ENCODE measurements around the gene GFER.
"Not testable (repeated sequence)": the region's sequence is repeated elsewhere in the genome, so short reads cannot be mapped to it uniquely, and the experiment has no call there.

The GFER gene

GRCh38 chr16:1983544-1984346, at the start of gene GFER:
Gene GFER, plus strand, starts transcription at chr16:1984193. Its CDS starts 26 bp downstream, at chr16:1984219.
- Histone ChIP-seq H3K36me3 (ENCODE audit: control insufficient read depth in 1 of 2, insufficient read depth in 2 of 2, low read length in 2 of 2) (peaks cover 6 to 24% of the 10 kb centered on the region in 2 donors), H3K4me1 (ENCODE audit: control insufficient read depth in 1 of 2, insufficient read depth in 2 of 2, low read length in 2 of 2) (peaks cover 15 to 25% of the 10 kb centered on the region in 2 donors), H3K4me3 (ENCODE audit: low read depth in 1 of 2, low read length in 2 of 2) (peak within 1 kb of the TSS; percentile 68 to 83), H3K27ac (ENCODE audit: low read length) (peak within 1 kb of the TSS; percentile 84), H3K9me3 (ENCODE audit: control insufficient read depth in 1 of 2, low read length in 2 of 2) (no peaks in the 10 kb centered on the region), H3K27me3 (ENCODE audit: low read depth, low read length) (peaks cover 32% of the 10 kb centered on the region)

- Histone ChIP-seq H3K27ac (ENCODE audit: low read length) (no peak overlapping the region), H3K4me3 (ENCODE audit: low read depth in 1 of 2, low read length in 2 of 2) (no peak overlapping the region), H3K9me3 (ENCODE audit: control insufficient read depth in 1 of 2, low read length in 2 of 2) (no peaks in the 10 kb centered on the region), H3K4me1 (ENCODE audit: control insufficient read depth in 1 of 2, insufficient read depth in 2 of 2, low read length in 2 of 2) (peaks cover 7% of the 10 kb centered on the region in 2 donors), H3K36me3 (ENCODE audit: control insufficient read depth in 1 of 2, insufficient read depth in 2 of 2, low read length in 2 of 2) (peaks cover 16 to 40% of the 10 kb centered on the region in 2 donors), H3K27me3 (ENCODE audit: low read depth, low read length) (no peaks in the 10 kb centered on the region)
Measured at GRCh38 chr16:1936945-1937479, 47.0 kb upstream of the GFER start.

GRCh38 chr16:1938316-1938715, 45.7 kb upstream of the GFER start:
- Histone ChIP-seq H3K9me3 (ENCODE audit: control insufficient read depth in 1 of 2, low read length in 2 of 2) (no peaks in the 10 kb centered on the region), H3K4me1 (ENCODE audit: control insufficient read depth in 1 of 2, insufficient read depth in 2 of 2, low read length in 2 of 2) (peaks cover 10 to 15% of the 10 kb centered on the region in 2 donors), H3K27me3 (ENCODE audit: low read depth, low read length) (no peaks in the 10 kb centered on the region), H3K4me3 (ENCODE audit: low read depth in 1 of 2, low read length in 2 of 2) (peak overlapping the region in 1 of 2 donors; percentile 11), H3K36me3 (ENCODE audit: control insufficient read depth in 1 of 2, insufficient read depth in 2 of 2, low read length in 2 of 2) (peaks cover 16 to 40% of the 10 kb centered on the region in 2 donors), H3K27ac (ENCODE audit: low read length) (no peak overlapping the region)

GRCh38 chr16:1938910-1939309, 45.1 kb upstream of the GFER start:
- H3K27me3 ChIP-seq (ENCODE audit: low read depth, low read length), result no peaks in the 10 kb centered on the region
- H3K4me1 ChIP-seq (ENCODE audit: control insufficient read depth in 1 of 2, insufficient read depth in 2 of 2, low read length in 2 of 2), result peaks cover 10 to 15% of the 10 kb centered on the region in 2 donors
- peaks cover 16 to 40% of the 10 kb centered on the region in 2 donors for H3K36me3 ChIP-seq (ENCODE audit: control insufficient read depth in 1 of 2, insufficient read depth in 2 of 2, low read length in 2 of 2)
- peak overlapping the region in 1 of 2 donors; percentile 11 for H3K4me3 ChIP-seq (ENCODE audit: low read depth in 1 of 2, low read length in 2 of 2)
- no peaks in the 10 kb centered on the region for H3K9me3 ChIP-seq (ENCODE audit: control insufficient read depth in 1 of 2, low read length in 2 of 2)
- no peak overlapping the region for H3K27ac ChIP-seq (ENCODE audit: low read length)

- H3K27ac ChIP-seq (ENCODE audit: low read length), result not testable (repeated sequence)
- H3K36me3 ChIP-seq (ENCODE audit: control insufficient read depth in 1 of 2, insufficient read depth in 2 of 2, low read length in 2 of 2), result peaks cover 16 to 40% of the 10 kb centered on the region in 2 donors
Measured at GRCh38 chr16:1939833-1940232, 44.2 kb upstream of the GFER start.

GRCh38 chr16:1940273-1941161, 43.5 kb upstream of the GFER start:
- peak overlapping the region in 1 of 2 donors; percentile 95 for H3K4me3 ChIP-seq (ENCODE audit: low read depth in 1 of 2, low read length in 2 of 2)
- peaks cover 10 to 15% of the 10 kb centered on the region in 2 donors for H3K4me1 ChIP-seq (ENCODE audit: control insufficient read depth in 1 of 2, insufficient read depth in 2 of 2, low read length in 2 of 2)
- peaks cover 16 to 40% of the 10 kb centered on the region in 2 donors for H3K36me3 ChIP-seq (ENCODE audit: control insufficient read depth in 1 of 2, insufficient read depth in 2 of 2, low read length in 2 of 2)

More at GRCh38 chr16:1939833-1940232, 44.2 kb upstream of the GFER start:
- H3K9me3 ChIP-seq (ENCODE audit: control insufficient read depth in 1 of 2, low read length in 2 of 2); H3K4me3 ChIP-seq (ENCODE audit: low read depth in 1 of 2, low read length in 2 of 2); H3K27me3 ChIP-seq (ENCODE audit: low read depth, low read length): not testable (repeated sequence)
- H3K4me1 ChIP-seq (ENCODE audit: control insufficient read depth in 1 of 2, insufficient read depth in 2 of 2, low read length in 2 of 2), result peaks cover 10 to 15% of the 10 kb centered on the region in 2 donors

GRCh38 chr16:1941162-1942046, 42.6 kb upstream of the GFER start:
- H3K4me3 ChIP-seq (ENCODE audit: low read depth in 1 of 2, low read length in 2 of 2), result peak overlapping the region; percentile 74 to 95
- peaks cover 10 to 15% of the 10 kb centered on the region in 2 donors for H3K4me1 ChIP-seq (ENCODE audit: control insufficient read depth in 1 of 2, insufficient read depth in 2 of 2, low read length in 2 of 2)
- no peak overlapping the region for H3K27ac ChIP-seq (ENCODE audit: low read length)

More at GRCh38 chr16:1940273-1941161, 43.5 kb upstream of the GFER start:
- Histone ChIP-seq H3K9me3 (ENCODE audit: control insufficient read depth in 1 of 2, low read length in 2 of 2) (no peaks in the 10 kb centered on the region), H3K27ac (ENCODE audit: low read length) (no peak overlapping the region), H3K27me3 (ENCODE audit: low read depth, low read length) (no peaks in the 10 kb centered on the region)

GRCh38 chr16:1942047-1942809, 41.8 kb upstream of the GFER start:
- Histone ChIP-seq H3K4me1 (ENCODE audit: control insufficient read depth in 1 of 2, insufficient read depth in 2 of 2, low read length in 2 of 2) (peaks cover 10 to 15% of the 10 kb centered on the region in 2 donors), H3K36me3 (ENCODE audit: control insufficient read depth in 1 of 2, insufficient read depth in 2 of 2, low read length in 2 of 2) (peaks cover 12 to 36% of the 10 kb centered on the region in 2 donors), H3K4me3 (ENCODE audit: low read depth in 1 of 2, low read length in 2 of 2) (peak overlapping the region; percentile 74 to 95), H3K27ac (ENCODE audit: low read length) (no peak overlapping the region), H3K9me3 (ENCODE audit: control insufficient read depth in 1 of 2, low read length in 2 of 2) (no peaks in the 10 kb centered on the region), H3K27me3 (ENCODE audit: low read depth, low read length) (no peaks in the 10 kb centered on the region)

More at GRCh38 chr16:1941162-1942046, 42.6 kb upstream of the GFER start:
- H3K27me3 ChIP-seq (ENCODE audit: low read depth, low read length), result no peaks in the 10 kb centered on the region
- H3K36me3 ChIP-seq (ENCODE audit: control insufficient read depth in 1 of 2, insufficient read depth in 2 of 2, low read length in 2 of 2), result peaks cover 16 to 40% of the 10 kb centered on the region in 2 donors
- no peaks in the 10 kb centered on the region for H3K9me3 ChIP-seq (ENCODE audit: control insufficient read depth in 1 of 2, low read length in 2 of 2)

GRCh38 chr16:1942810-1943726, 40.9 kb upstream of the GFER start, which contains the start of gene MSRB1:
Gene MSRB1, minus strand, starts transcription at chr16:1943199. Its CDS starts 43 bp downstream, at chr16:1943156.
- H3K36me3 ChIP-seq (ENCODE audit: control insufficient read depth in 1 of 2, insufficient read depth in 2 of 2, low read length in 2 of 2), result peaks cover 10 to 28% of the 10 kb centered on the region in 2 donors
- peak within 1 kb of the TSS; percentile 60 for H3K27ac ChIP-seq (ENCODE audit: low read length)
- H3K27me3 ChIP-seq (ENCODE audit: low read depth, low read length), result no peaks in the 10 kb centered on the region
- H3K9me3 ChIP-seq (ENCODE audit: control insufficient read depth in 1 of 2, low read length in 2 of 2), result no peaks in the 10 kb centered on the region
- H3K4me3 ChIP-seq (ENCODE audit: low read depth in 1 of 2, low read length in 2 of 2), result peak within 1 kb of the TSS; percentile 74 to 95
- H3K4me1 ChIP-seq (ENCODE audit: control insufficient read depth in 1 of 2, insufficient read depth in 2 of 2, low read length in 2 of 2), result peaks cover 10 to 15% of the 10 kb centered on the region in 2 donors
